Astrocyte of the cerebellum (primary cell): ENCODE measurements around the gene SLC31A1.

Source experiments
- DNase-seq: peaks from one replicate; pipeline ENCODE4 v3.0.0-alpha.2; 2011; ENCODE audit warnings: low read depth
- H3K4me3 ChIP-seq: 2 replicates; pipeline ENCODE4 v1.5.1; 2011; ENCODE audit warnings: mild to moderate bottlenecking, low read depth, low read length, moderate library complexity
- CTCF ChIP-seq: IDR thresholded peaks from 2 replicates; pipeline ENCODE4 v1.5.1; 2012; ENCODE audit warnings: low read length, low read depth, moderate library complexity, mild to moderate bottlenecking; ENCODE audit errors: missing control alignments
- in situ Hi-C: cut with HindIII; loops from 2 replicates; pipeline ENCODE4 v1.10.0; 2017; ENCODE audit warnings: low sequenced_read_pairs

Gene SLC31A1

GRCh38 chr9:113221003-113221799 lies at the start of gene SLC31A1, which contains the start of gene FKBP15:
Gene SLC31A1, plus strand, starts transcription at chr9:113221544. Its CDS starts 34,605 bp downstream, at chr9:113256149.
Gene FKBP15, minus strand, starts transcription at chr9:113221277. Its CDS starts 34 bp downstream, at chr9:113221243.
- no peak for TF ChIP-seq CTCF
- in situ Hi-C loops: no loop called here
- DNase-seq: peak; percentile 97
- H3K4me3 ChIP-seq: peak within 1 kb of the TSS; percentile 89

GRCh38 chr9:113173341-113173740 lies 48.0 kb upstream of the SLC31A1 start:
- in situ Hi-C loops: no loop called here
- DNase-seq: no peak
- H3K4me3 ChIP-seq: no peak overlapping the region

GRCh38 chr9:113176803-113177202 lies 44.5 kb upstream of the SLC31A1 start:
- no peak for DNase-seq
- H3K4me3 ChIP-seq: no peak overlapping the region
- no peak for TF ChIP-seq CTCF
- in situ Hi-C loops: no loop called here

More at GRCh38 chr9:113173341-113173740, 48.0 kb upstream of the SLC31A1 start:
- TF ChIP-seq CTCF: no peak

GRCh38 chr9:113177251-113177650 lies 44.1 kb upstream of the SLC31A1 start:
- H3K4me3 ChIP-seq: no peak overlapping the region

GRCh38 chr9:113178087-113178486 lies 43.3 kb upstream of the SLC31A1 start:
- TF ChIP-seq CTCF: no peak
- in situ Hi-C loops: no loop called here
- H3K4me3 ChIP-seq: no peak overlapping the region
- DNase-seq: peak; percentile 66

More at GRCh38 chr9:113177251-113177650, 44.1 kb upstream of the SLC31A1 start:
- in situ Hi-C loops: no loop called here
- DNase-seq: no peak
- no peak for TF ChIP-seq CTCF

GRCh38 chr9:113179839-113180238 lies 41.5 kb upstream of the SLC31A1 start:
- no peak for TF ChIP-seq CTCF
- H3K4me3 ChIP-seq: no peak overlapping the region
- no peak for DNase-seq
- in situ Hi-C loops: no loop called here
